H9 (cell line): ENCODE measurements around the gene RTTN. TPM values are rescaled to one million over a fixed set of nuclear protein-coding genes. Genes with fewer than 3 reads are reported as not detected.

Experiments used
- DNase-seq: peaks from one replicate; pipeline ENCODE4 v3.0.0-alpha.2; 2017
- H2AFZ ChIP-seq: one replicate; pipeline ENCODE4 v1.6.1; 2013; ENCODE audit warnings: mild to moderate bottlenecking, low read length, control low read depth, moderate library complexity
- H2AK5ac ChIP-seq: 2 replicates; pipeline ENCODE4 v1.6.1; 2013; ENCODE audit warnings: low read length, control low read depth, mixed read lengths; ENCODE audit not compliant: insufficient read length
- H2BK120ac ChIP-seq: one replicate; pipeline ENCODE4 v1.6.1; 2013; ENCODE audit warnings: low read depth, mild to moderate bottlenecking, low read length, control low read depth, inconsistent platforms; ENCODE audit not compliant: poor library complexity, severe bottlenecking
- H2BK12ac ChIP-seq: 2 replicates; pipeline ENCODE4 v1.6.1; 2013; ENCODE audit warnings: low read length, control low read depth, mixed read lengths, low read depth; ENCODE audit not compliant: insufficient read length
- H2BK15ac ChIP-seq: 2 replicates; pipeline ENCODE4 v1.6.1; 2013; ENCODE audit warnings: low read depth, low read length, control low read depth
- H2BK20ac ChIP-seq: one replicate; pipeline ENCODE4 v1.6.1; 2013; ENCODE audit warnings: low read depth, mild to moderate bottlenecking, low read length, control low read depth, inconsistent platforms; ENCODE audit not compliant: poor library complexity, severe bottlenecking
- H2BK5ac ChIP-seq: 2 replicates; pipeline ENCODE4 v1.6.1; 2013; ENCODE audit warnings: low read length, control low read depth, mixed read lengths; ENCODE audit not compliant: insufficient read length
- H3K14ac ChIP-seq: 2 replicates; pipeline ENCODE4 v1.6.1; 2013; ENCODE audit warnings: low read length, control low read depth; ENCODE audit not compliant: insufficient read depth
- H3K18ac ChIP-seq: 2 replicates; pipeline ENCODE4 v1.6.1; 2013; ENCODE audit warnings: low read depth, mild to moderate bottlenecking, mixed read lengths, low read length, control low read depth; ENCODE audit not compliant: insufficient read length
- H3K23ac ChIP-seq: 2 replicates; pipeline ENCODE4 v1.6.1; 2013; ENCODE audit warnings: low read length, control low read depth, mixed read lengths, low read depth; ENCODE audit not compliant: insufficient read length
- H3K23me2 ChIP-seq: 2 replicates; pipeline ENCODE4 v1.6.1; 2013; ENCODE audit warnings: low read depth, mild to moderate bottlenecking, mixed read lengths, low read length, control low read depth; ENCODE audit not compliant: insufficient read length, poor library complexity, severe bottlenecking
- H3K27ac ChIP-seq: 2 replicates; pipeline ENCODE4 v1.5.1; 2013; ENCODE audit warnings: low read length, control low read depth, mixed read lengths, low read depth; ENCODE audit not compliant: insufficient read length
- H3K27me3 ChIP-seq: 2 replicates; pipeline ENCODE4 v1.6.1; 2013; ENCODE audit warnings: low read length, control low read depth, inconsistent platforms; ENCODE audit not compliant: insufficient read depth
- H3K4ac ChIP-seq: 2 replicates; pipeline ENCODE4 v1.6.1; 2013; ENCODE audit warnings: low read depth, mild to moderate bottlenecking, control low read depth, inconsistent platforms, low read length, moderate library complexity
- H3K4me1 ChIP-seq: 2 replicates; pipeline ENCODE4 v1.6.1; 2013; ENCODE audit warnings: low read length, control low read depth, inconsistent platforms; ENCODE audit not compliant: insufficient read depth
- H3K4me2 ChIP-seq: 2 replicates; pipeline ENCODE4 v1.6.1; 2013; ENCODE audit warnings: low read length, control low read depth, mixed read lengths; ENCODE audit not compliant: insufficient read length, insufficient read depth
- H3K56ac ChIP-seq: 2 replicates; pipeline ENCODE4 v1.6.1; 2013; ENCODE audit warnings: low read depth, mild to moderate bottlenecking, mixed read lengths, low read length, control low read depth; ENCODE audit not compliant: insufficient read length
- H3K79me1 ChIP-seq: 2 replicates; pipeline ENCODE4 v1.6.1; 2013; ENCODE audit warnings: low read depth, mild to moderate bottlenecking, moderate library complexity, low read length, control low read depth, inconsistent platforms; ENCODE audit not compliant: insufficient read depth, poor library complexity, severe bottlenecking
- H3K79me2 ChIP-seq: 2 replicates; pipeline ENCODE4 v1.6.1; 2013; ENCODE audit warnings: low read length, control low read depth, inconsistent platforms; ENCODE audit not compliant: insufficient read depth
- H3K9ac ChIP-seq: 2 replicates; pipeline ENCODE4 v1.6.1; 2013; ENCODE audit warnings: low read length, control low read depth, mixed read lengths; ENCODE audit not compliant: insufficient read length; ENCODE audit errors: extremely low read depth
- H3K9me3 ChIP-seq: one replicate; pipeline ENCODE4 v1.6.1; 2013; ENCODE audit warnings: low read depth, low read length, inconsistent platforms; ENCODE audit not compliant: control insufficient read depth
- H3T11ph ChIP-seq: one replicate; pipeline ENCODE4 v1.6.1; 2013; ENCODE audit warnings: mild to moderate bottlenecking, low read length, control low read depth, inconsistent platforms
- H4K20me1 ChIP-seq: one replicate; pipeline ENCODE4 v1.6.1; 2013; ENCODE audit not compliant: control insufficient read depth, insufficient read length, insufficient read depth
- H4K5ac ChIP-seq: 2 replicates; pipeline ENCODE4 v1.6.1; 2013; ENCODE audit warnings: low read depth, mild to moderate bottlenecking, mixed read lengths, low read length, control low read depth; ENCODE audit not compliant: insufficient read length
- H4K8ac ChIP-seq: replicated peaks from 2 replicates; pipeline ENCODE4 v1.6.1; 2013; ENCODE audit warnings: low read length, control low read depth, mixed read lengths, low read depth; ENCODE audit not compliant: insufficient read length
- H4K91ac ChIP-seq: 2 replicates; pipeline ENCODE4 v1.6.1; 2013; ENCODE audit warnings: low read depth, mild to moderate bottlenecking, moderate library complexity, mixed read lengths, low read length, control low read depth; ENCODE audit not compliant: insufficient read length
- H3K27ac Mint-ChIP-seq, 3 experiments: 2 replicates in 2 of 3; 3 replicates in 1 of 3; pipeline ENCODE4 v1.8.0; 2020 to 2021; ENCODE audit warnings: mixed read lengths in 3 of 3, mild to moderate bottlenecking in 1 of 3, moderate library complexity in 1 of 3
- H3K27me3 Mint-ChIP-seq: 2 replicates; pipeline ENCODE4 v1.8.0; 2021; ENCODE audit warnings: low read depth, mild to moderate bottlenecking, moderate library complexity, mixed read lengths
- H3K36me3 Mint-ChIP-seq, 3 experiments: 2 replicates in 2 of 3; 3 replicates in 1 of 3; pipeline ENCODE4 v1.8.0; 2020 to 2021; ENCODE audit warnings: low read depth in 3 of 3, mixed read lengths in 3 of 3; ENCODE audit not compliant: insufficient read depth in 1 of 3
- H3K4me1 Mint-ChIP-seq, 2 experiments: 2 replicates each; pipeline ENCODE4 v1.8.0; 2020; ENCODE audit warnings: mixed read lengths in 2 of 2
- H3K4me3 Mint-ChIP-seq, 2 experiments: 2 replicates in 1 of 2; 3 replicates in 1 of 2; pipeline ENCODE4 v1.8.0; 2020 to 2021; ENCODE audit warnings: mild to moderate bottlenecking in 2 of 2, mixed read lengths in 2 of 2, moderate library complexity in 1 of 2
- H3K9me3 Mint-ChIP-seq, 2 experiments: 2 replicates in 1 of 2; 3 replicates in 1 of 2; pipeline ENCODE4 v1.8.0; 2020; ENCODE audit warnings: mild to moderate bottlenecking in 2 of 2, mixed read lengths in 2 of 2, moderate library complexity in 1 of 2
- CTCF ChIP-seq: fragments of 200-600 bp; sonication (generic); conservative IDR thresholded peaks from 3 replicates; pipeline ENCODE4 v1.8.0; 2021; ENCODE audit warnings: antibody characterized with exemption, mild to moderate bottlenecking
- WGBS: extraction: QIAGEN DNeasy Blood & Tissue Kit; methylation state at CpG from one replicate; pipeline ENCODE4 v1.1.7; 2013; ENCODE audit warnings: missing lambda C conversion rate, low lambda C conversion rate, mixed read lengths; ENCODE audit not compliant: insufficient read length; ENCODE audit errors: extremely low coverage; 5-methylcytosine and 5-hydroxymethylcytosine counted together
- total RNA-seq: library from RNA; stranded (reverse); gene quantifications from 2 replicates; pipeline ENCODE4 v1.2.1, GENCODE V29; 2021

Gene RTTN
- total RNA-seq, 1 experiment from 2014 or later = 17.6 TPM

DNA sequence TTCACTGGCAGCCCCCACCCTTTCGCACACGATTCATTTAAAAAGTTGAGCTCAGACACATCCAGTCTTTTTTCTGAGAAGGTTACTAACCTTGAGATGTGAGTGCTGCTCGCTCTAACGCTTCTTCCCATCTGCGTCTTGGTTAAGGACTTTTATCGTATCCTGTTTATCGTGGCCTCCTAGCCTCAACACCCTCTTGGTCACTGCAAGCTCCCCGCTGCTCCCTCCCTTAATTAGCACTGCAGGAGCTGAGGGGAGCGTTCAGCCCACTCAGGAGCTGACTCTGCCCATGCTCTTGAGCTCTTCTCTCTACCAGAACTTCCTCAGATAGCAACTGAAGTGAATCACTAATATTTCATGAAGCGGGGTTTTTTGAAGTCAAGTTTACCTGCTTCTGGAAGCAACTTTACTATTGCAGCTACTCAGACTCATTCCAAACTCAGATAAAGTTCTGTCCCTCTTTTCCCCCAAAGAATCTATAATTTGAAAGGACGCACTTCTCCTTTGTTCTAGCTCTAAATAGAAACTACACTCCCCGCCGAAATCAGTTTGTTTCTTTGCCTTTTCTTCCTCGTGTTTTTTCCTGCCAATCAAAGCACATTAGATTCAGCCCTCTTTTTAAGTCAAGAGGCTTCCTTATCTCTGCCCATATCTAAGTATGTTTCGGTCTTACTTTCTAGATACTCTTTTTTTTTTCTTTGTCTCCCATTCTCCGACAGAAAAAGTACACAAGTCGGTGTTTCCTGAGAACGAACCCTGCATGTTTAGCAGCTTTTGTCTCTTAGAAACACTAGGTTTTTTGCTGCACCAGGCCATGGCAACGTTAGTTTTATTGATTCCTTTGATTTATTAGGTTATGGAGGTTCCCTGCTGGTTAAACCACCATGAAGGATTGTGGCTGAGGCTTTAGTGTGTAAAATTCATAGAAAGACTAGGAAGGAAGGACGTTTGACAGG, 248.5 kb downstream of the RTTN start:
- no peaks in the 10 kb centered on the region for H3K4me1 ChIP-seq
- no peak overlapping the region for H3K18ac ChIP-seq
- H3K56ac ChIP-seq = no peak overlapping the region
- no peak overlapping the region for H3T11ph ChIP-seq
- no peaks in the 10 kb centered on the region for H3K23me2 ChIP-seq
- H3K9me3 ChIP-seq = no peaks in the 10 kb centered on the region
- H3K9me3 Mint-ChIP-seq = 0 out of 5 replicates have a peak, but pooled peaks cover 0 to 3% of the 10 kb centered on the region in 2 experiments
- H2BK20ac ChIP-seq = no peak overlapping the region
- H2AFZ ChIP-seq = no peak overlapping the region
- no peak overlapping the region for H2BK5ac ChIP-seq
- H3K4me2 ChIP-seq = no peak overlapping the region
- H4K5ac ChIP-seq = no peak overlapping the region
- no CpG with 5 or more reads among the region's 20 CpGs for WGBS
- H2AK5ac ChIP-seq = no peak overlapping the region
- H2BK12ac ChIP-seq = no peak overlapping the region
- H3K27me3 Mint-ChIP-seq = no peaks in the 10 kb centered on the region
- no peaks in the 10 kb centered on the region for H3K79me1 ChIP-seq
- no peak overlapping the region for H3K9ac ChIP-seq
- no peak overlapping the region for H3K23ac ChIP-seq
- no peak for DNase-seq
- no peaks in the 10 kb centered on the region for H4K20me1 ChIP-seq
- H2BK120ac ChIP-seq = no peak overlapping the region
- no peak for TF ChIP-seq CTCF
- H3K4me3 Mint-ChIP-seq = no peak overlapping the region
- H3K4me1 Mint-ChIP-seq = no peaks in the 10 kb centered on the region
- no peaks in the 10 kb centered on the region for H3K36me3 Mint-ChIP-seq
- no peaks in the 10 kb centered on the region for H3K27me3 ChIP-seq
- no peak overlapping the region for H3K27ac Mint-ChIP-seq
- no peak overlapping the region for H3K14ac ChIP-seq
- no peaks in the 10 kb centered on the region for H3K79me2 ChIP-seq
- no peak overlapping the region for H2BK15ac ChIP-seq
- H3K4ac ChIP-seq = no peak overlapping the region
- H3K27ac ChIP-seq = no peak overlapping the region
- no peak overlapping the region for H4K8ac ChIP-seq
- H4K91ac ChIP-seq = no peak overlapping the region
